Neural cell (in vitro differentiated cells): ENCODE data around the gene NPPA. TPM values are rescaled to one million over a fixed set of nuclear protein-coding genes. Genes with fewer than 3 reads are reported as not detected.

Experiments used
- H2AFZ ChIP-seq: fragments of 200-600, 300-800 bp; sonication (generic), shearing (Covaris generic); 2 replicates; pipeline ENCODE4 v1.6.0; 2014; ENCODE audit warnings: low read depth, mild to moderate bottlenecking, antibody characterized with exemption, low read length, moderate library complexity
- H3F3A ChIP-seq: fragments of 200-600 bp; shearing (Covaris generic); 2 replicates; pipeline ENCODE4 v1.6.1; 2016; ENCODE audit warnings: mild to moderate bottlenecking, moderate library complexity, mixed read lengths, antibody characterized with exemption, low read length; ENCODE audit not compliant: insufficient read depth, poor library complexity, severe bottlenecking
- H3K27ac ChIP-seq: fragments of 200-600, 300-800 bp; sonication (generic), shearing (Covaris generic); 2 replicates; pipeline ENCODE4 v1.5.1; 2014; ENCODE audit warnings: mild to moderate bottlenecking, low read length, moderate library complexity
- H3K27me3 ChIP-seq: fragments of 300-800, 200-600 bp; sonication (generic), shearing (Covaris generic); 2 replicates; pipeline ENCODE4 v1.6.0; 2014; ENCODE audit warnings: mild to moderate bottlenecking, low read depth, low read length, moderate library complexity; ENCODE audit not compliant: insufficient read depth
- H3K36me3 ChIP-seq: fragments of 300-800, 200-600 bp; sonication (generic), shearing (Covaris generic); 2 replicates; pipeline ENCODE4 v1.5.1; 2014; ENCODE audit warnings: mild to moderate bottlenecking, antibody characterized with exemption, low read length, moderate library complexity; ENCODE audit not compliant: insufficient read depth
- H3K4me2 ChIP-seq: fragments of 300-800, 200-600 bp; sonication (generic), shearing (Covaris generic); 2 replicates; pipeline ENCODE4 v1.6.0; 2014; ENCODE audit warnings: mild to moderate bottlenecking, low read length
- H3K4me3 ChIP-seq: fragments of 300-800, 200-600 bp; sonication (generic), shearing (Covaris generic); 2 replicates; pipeline ENCODE4 v1.5.1; 2014; ENCODE audit warnings: mild to moderate bottlenecking, low read length, moderate library complexity
- H3K79me2 ChIP-seq: fragments of 200-600 bp; shearing (Covaris generic); replicated peaks from 2 replicates; pipeline ENCODE4 v1.6.0; 2014; ENCODE audit warnings: mild to moderate bottlenecking, low read length, moderate library complexity; ENCODE audit not compliant: insufficient read depth
- H3K9ac ChIP-seq: fragments of 300-800, 200-600 bp; sonication (generic), shearing (Covaris generic); 2 replicates; pipeline ENCODE4 v1.6.1; 2016; ENCODE audit warnings: mild to moderate bottlenecking, low read length, mixed read lengths
- H3K9me2 ChIP-seq: fragments of 200-600 bp; shearing (Covaris generic); 2 replicates; pipeline ENCODE4 v1.6.1; 2016; ENCODE audit warnings: mild to moderate bottlenecking, low read length, mixed read lengths; ENCODE audit not compliant: insufficient read depth
- H3K9me3 ChIP-seq: fragments of 200-600, 300-800 bp; sonication (generic), shearing (Covaris generic); 2 replicates; pipeline ENCODE4 v1.6.1; 2016; ENCODE audit warnings: mild to moderate bottlenecking, mixed run types, low read length, moderate library complexity, mixed read lengths
- H4K20me1 ChIP-seq: fragments of 200-600 bp; shearing (Covaris generic); 2 replicates; pipeline ENCODE4 v1.6.1; 2016; ENCODE audit warnings: mild to moderate bottlenecking, mixed run types; ENCODE audit not compliant: insufficient read depth
- CTCF ChIP-seq: fragments of 450-650 bp; IDR thresholded peaks from 2 replicates; pipeline ENCODE4 v1.5.1; 2014; ENCODE audit warnings: antibody characterized with exemption, mild to moderate bottlenecking, moderate library complexity; ENCODE audit not compliant: poor library complexity, severe bottlenecking
- EP300 ChIP-seq: fragments of 450-650 bp; conservative IDR thresholded peaks from 2 replicates; pipeline ENCODE4 v1.6.1; 2014; ENCODE audit warnings: antibody characterized with exemption, mild to moderate bottlenecking, moderate library complexity; ENCODE audit not compliant: poor library complexity, severe bottlenecking
- EZH2 ChIP-seq: fragments of 200-600, 300-800 bp; shearing (Covaris generic), sonication (generic); IDR thresholded peaks from 2 replicates; pipeline ENCODE4 v1.6.1; 2014; ENCODE audit warnings: antibody characterized with exemption, low read length, borderline replicate concordance, mild to moderate bottlenecking; ENCODE audit not compliant: insufficient read depth, poor library complexity, severe bottlenecking
- MXI1 ChIP-seq: fragments of 450-650 bp; conservative IDR thresholded peaks from 2 replicates; pipeline ENCODE4 v1.6.1; 2014; ENCODE audit warnings: antibody characterized with exemption, mild to moderate bottlenecking; ENCODE audit not compliant: poor library complexity, severe bottlenecking
- POLR2AphosphoS5 ChIP-seq: IDR thresholded peaks from 2 replicates; pipeline ENCODE4 v1.6.1; 2012
- RAD21 ChIP-seq: fragments of 450-650 bp; conservative IDR thresholded peaks from 2 replicates; pipeline ENCODE4 v1.6.1; 2014; ENCODE audit warnings: antibody characterized with exemption, mild to moderate bottlenecking, moderate library complexity
- SMC3 ChIP-seq: fragments of 450-650 bp; conservative IDR thresholded peaks from 2 replicates; pipeline ENCODE4 v1.6.1; 2014; ENCODE audit warnings: antibody characterized with exemption, mild to moderate bottlenecking, moderate library complexity; ENCODE audit not compliant: poor library complexity
- TAF1 ChIP-seq: IDR thresholded peaks from 2 replicates; pipeline ENCODE4 v1.6.1; 2012; ENCODE audit warnings: low read depth
- polyA plus RNA-seq: library from polyadenylated mRNA; depleted of rRNA; stranded (reverse); fragments of >200 nt; gene quantifications from 2 replicates; pipeline ENCODE4 v1.2.3, GENCODE V29; 2014
- TF ChIP-seq, protein P1 (sequence below): IDR thresholded peaks from 2 replicates; pipeline ENCODE4 v1.6.1; 2012; ENCODE audit warnings: borderline replicate concordance

NPPA gene
- polyA plus RNA-seq, 1 donor from 2014 or later: not detected

- Histone ChIP-seq H3K9me2 (no peaks in the 10 kb centered on the region), H2AFZ (no peak overlapping the region), H3K79me2 (no peaks in the 10 kb centered on the region), H3K9ac (peak overlapping the region; percentile 27), H3K36me3 (no peaks in the 10 kb centered on the region), H3K4me2 (no peak overlapping the region), H3K9me3 (no peaks in the 10 kb centered on the region), H3K27me3 (no peaks in the 10 kb centered on the region), H3K27ac (peak overlapping the region; percentile 40), H4K20me1 (no peaks in the 10 kb centered on the region), H3K4me3 (no peak overlapping the region), H3F3A (no peaks in the 10 kb centered on the region)
- TF ChIP-seq EP300 (no peak), MXI1 (no peak), EZH2 (no peak), CTCF (peak; percentile 99), SMC3 (peak; percentile 99), TAF1 (no peak), POLR2AphosphoS5 (no peak), RAD21 (peak; percentile 99)
- TF ChIP-seq, protein P1, sequence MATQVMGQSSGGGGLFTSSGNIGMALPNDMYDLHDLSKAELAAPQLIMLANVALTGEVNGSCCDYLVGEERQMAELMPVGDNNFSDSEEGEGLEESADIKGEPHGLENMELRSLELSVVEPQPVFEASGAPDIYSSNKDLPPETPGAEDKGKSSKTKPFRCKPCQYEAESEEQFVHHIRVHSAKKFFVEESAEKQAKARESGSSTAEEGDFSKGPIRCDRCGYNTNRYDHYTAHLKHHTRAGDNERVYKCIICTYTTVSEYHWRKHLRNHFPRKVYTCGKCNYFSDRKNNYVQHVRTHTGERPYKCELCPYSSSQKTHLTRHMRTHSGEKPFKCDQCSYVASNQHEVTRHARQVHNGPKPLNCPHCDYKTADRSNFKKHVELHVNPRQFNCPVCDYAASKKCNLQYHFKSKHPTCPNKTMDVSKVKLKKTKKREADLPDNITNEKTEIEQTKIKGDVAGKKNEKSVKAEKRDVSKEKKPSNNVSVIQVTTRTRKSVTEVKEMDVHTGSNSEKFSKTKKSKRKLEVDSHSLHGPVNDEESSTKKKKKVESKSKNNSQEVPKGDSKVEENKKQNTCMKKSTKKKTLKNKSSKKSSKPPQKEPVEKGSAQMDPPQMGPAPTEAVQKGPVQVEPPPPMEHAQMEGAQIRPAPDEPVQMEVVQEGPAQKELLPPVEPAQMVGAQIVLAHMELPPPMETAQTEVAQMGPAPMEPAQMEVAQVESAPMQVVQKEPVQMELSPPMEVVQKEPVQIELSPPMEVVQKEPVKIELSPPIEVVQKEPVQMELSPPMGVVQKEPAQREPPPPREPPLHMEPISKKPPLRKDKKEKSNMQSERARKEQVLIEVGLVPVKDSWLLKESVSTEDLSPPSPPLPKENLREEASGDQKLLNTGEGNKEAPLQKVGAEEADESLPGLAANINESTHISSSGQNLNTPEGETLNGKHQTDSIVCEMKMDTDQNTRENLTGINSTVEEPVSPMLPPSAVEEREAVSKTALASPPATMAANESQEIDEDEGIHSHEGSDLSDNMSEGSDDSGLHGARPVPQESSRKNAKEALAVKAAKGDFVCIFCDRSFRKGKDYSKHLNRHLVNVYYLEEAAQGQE: no peak
Measured at GRCh38 chr1:11838349-11839272, 9.0 kb downstream of the NPPA start.

- TF ChIP-seq RAD21 (no peak), MXI1 (no peak), TAF1 (no peak), EZH2 (no peak), SMC3 (no peak), CTCF (no peak), EP300 (no peak), POLR2AphosphoS5 (no peak)
- TF ChIP-seq, protein P1: no peak
- no peaks in the 10 kb centered on the region for H4K20me1 ChIP-seq
Measured at GRCh38 chr1:11837767-11838348, 9.7 kb downstream of the NPPA start.

More at GRCh38 chr1:11837767-11838348, 9.7 kb downstream of the NPPA start:
- Histone ChIP-seq H3K27me3 (no peaks in the 10 kb centered on the region), H3K36me3 (no peaks in the 10 kb centered on the region), H3K27ac (no peak overlapping the region), H3K79me2 (no peaks in the 10 kb centered on the region), H2AFZ (no peak overlapping the region), H3F3A (no peaks in the 10 kb centered on the region), H3K4me2 (no peak overlapping the region), H3K9ac (no peak overlapping the region), H3K9me2 (no peaks in the 10 kb centered on the region), H3K9me3 (no peaks in the 10 kb centered on the region), H3K4me3 (no peak overlapping the region)
